Measurements from ENCODE around the gene COMMD6. TPM values are rescaled to one million over a fixed set of nuclear protein-coding genes. Genes with fewer than 3 reads are reported as not detected.

Gene COMMD6
- total and polyA plus RNA-seq, 2 experiments from 2014 or later, result 34.9 to 339 TPM

DNA sequence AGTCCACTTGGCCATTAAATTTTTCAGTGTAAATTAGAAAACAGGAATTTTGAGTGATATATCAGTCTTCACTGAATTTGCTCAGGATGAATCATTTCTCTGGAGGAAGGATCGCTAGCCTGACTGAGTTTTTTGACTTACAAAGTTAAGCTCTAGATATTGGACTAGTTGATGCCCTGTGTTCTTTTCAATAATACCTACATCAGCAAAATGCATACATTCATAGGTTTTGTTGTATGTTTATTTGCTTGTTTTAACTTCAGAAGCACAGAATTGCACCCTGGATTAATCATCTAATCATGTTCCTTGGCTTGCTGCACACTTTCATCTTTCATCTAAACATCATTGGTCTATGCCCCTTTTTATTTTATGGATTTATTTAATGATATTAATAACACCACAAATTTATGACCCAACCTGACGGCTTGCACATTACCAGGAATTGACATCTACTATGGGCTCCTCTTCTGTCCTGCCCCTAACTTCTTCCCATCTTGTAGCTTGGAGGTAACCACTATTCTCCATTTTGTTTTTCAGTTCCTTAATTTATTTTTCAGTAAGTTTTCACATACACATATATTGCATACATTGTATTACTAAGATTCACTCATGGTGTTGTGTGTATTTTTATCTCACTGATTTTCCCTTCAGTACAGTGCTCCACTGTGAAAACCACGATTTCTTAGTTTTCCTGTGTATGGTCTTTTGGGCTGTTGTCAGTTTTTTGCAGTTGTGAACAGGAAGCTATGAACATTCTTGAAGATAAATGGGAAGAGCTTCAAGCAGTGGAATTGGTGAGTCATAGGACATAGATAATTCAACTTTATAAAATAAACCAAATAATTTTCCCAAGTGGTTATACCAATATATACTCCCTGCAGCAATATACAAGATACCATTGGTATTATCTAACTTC is 23.3 kb downstream of the COMMD6 start (continued):
- TF ChIP-seq, protein P1, sequence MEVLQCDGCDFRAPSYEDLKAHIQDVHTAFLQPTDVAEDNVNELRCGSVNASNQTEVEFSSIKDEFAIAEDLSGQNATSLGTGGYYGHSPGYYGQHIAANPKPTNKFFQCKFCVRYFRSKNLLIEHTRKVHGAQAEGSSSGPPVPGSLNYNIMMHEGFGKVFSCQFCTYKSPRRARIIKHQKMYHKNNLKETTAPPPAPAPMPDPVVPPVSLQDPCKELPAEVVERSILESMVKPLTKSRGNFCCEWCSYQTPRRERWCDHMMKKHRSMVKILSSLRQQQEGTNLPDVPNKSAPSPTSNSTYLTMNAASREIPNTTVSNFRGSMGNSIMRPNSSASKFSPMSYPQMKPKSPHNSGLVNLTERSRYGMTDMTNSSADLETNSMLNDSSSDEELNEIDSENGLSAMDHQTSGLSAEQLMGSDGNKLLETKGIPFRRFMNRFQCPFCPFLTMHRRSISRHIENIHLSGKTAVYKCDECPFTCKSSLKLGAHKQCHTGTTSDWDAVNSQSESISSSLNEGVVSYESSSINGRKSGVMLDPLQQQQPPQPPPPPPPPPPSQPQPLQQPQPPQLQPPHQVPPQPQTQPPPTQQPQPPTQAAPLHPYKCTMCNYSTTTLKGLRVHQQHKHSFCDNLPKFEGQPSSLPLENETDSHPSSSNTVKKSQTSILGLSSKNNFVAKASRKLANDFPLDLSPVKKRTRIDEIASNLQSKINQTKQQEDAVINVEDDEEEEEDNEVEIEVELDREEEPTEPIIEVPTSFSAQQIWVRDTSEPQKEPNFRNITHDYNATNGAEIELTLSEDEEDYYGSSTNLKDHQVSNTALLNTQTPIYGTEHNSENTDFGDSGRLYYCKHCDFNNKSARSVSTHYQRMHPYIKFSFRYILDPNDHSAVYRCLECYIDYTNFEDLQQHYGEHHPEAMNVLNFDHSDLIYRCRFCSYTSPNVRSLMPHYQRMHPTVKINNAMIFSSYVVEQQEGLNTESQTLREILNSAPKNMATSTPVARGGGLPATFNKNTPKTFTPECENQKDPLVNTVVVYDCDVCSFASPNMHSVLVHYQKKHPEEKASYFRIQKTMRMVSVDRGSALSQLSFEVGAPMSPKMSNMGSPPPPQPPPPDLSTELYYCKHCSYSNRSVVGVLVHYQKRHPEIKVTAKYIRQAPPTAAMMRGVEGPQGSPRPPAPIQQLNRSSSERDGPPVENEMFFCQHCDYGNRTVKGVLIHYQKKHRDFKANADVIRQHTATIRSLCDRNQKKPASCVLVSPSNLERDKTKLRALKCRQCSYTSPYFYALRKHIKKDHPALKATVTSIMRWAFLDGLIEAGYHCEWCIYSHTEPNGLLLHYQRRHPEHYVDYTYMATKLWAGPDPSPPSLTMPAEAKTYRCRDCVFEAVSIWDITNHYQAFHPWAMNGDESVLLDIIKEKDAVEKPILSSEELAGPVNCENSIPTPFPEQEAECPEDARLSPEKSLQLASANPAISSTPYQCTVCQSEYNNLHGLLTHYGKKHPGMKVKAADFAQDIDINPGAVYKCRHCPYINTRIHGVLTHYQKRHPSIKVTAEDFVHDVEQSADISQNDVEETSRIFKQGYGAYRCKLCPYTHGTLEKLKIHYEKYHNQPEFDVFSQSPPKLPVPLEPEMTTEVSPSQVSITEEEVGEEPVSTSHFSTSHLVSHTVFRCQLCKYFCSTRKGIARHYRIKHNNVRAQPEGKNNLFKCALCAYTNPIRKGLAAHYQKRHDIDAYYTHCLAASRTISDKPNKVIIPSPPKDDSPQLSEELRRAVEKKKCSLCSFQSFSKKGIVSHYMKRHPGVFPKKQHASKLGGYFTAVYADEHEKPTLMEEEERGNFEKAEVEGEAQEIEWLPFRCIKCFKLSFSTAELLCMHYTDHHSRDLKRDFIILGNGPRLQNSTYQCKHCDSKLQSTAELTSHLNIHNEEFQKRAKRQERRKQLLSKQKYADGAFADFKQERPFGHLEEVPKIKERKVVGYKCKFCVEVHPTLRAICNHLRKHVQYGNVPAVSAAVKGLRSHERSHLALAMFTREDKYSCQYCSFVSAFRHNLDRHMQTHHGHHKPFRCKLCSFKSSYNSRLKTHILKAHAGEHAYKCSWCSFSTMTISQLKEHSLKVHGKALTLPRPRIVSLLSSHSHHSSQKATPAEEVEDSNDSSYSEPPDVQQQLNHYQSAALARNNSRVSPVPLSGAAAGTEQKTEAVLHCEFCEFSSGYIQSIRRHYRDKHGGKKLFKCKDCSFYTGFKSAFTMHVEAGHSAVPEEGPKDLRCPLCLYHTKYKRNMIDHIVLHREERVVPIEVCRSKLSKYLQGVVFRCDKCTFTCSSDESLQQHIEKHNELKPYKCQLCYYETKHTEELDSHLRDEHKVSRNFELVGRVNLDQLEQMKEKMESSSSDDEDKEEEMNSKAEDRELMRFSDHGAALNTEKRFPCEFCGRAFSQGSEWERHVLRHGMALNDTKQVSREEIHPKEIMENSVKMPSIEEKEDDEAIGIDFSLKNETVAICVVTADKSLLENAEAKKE (CRISPR knock-in tag; IDR thresholded peaks at IDR 0.05), result no peak
- no peak for TF ChIP-seq POLR2AphosphoS5 (IDR thresholded peaks at IDR 0.05; ENCODE audit: low read depth)

DNA sequence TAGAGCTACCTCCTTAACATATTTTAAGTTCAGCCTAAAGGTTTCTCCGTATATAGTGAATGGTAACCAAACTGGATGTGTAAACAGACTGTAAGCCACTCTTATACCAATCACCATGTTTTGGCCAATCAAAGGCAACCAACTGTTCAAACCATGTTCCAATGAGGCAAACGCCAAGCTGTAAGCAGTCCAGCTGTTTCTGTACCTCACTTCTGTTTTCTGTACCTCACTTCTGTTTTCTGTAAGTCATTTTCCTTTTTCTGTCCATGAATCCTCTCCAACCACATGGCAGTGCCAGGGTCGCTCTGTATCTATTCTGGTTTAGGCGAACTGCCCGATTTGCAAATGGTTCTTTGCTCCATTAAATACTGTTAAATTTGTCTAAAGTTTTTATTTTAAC is 24.4 kb downstream of the COMMD6 start:
- Histone ChIP-seq H3K9me2 (ENCODE audit: insufficient read depth) (0 out of 2 replicates have a peak, but pooled peaks cover 3% of the 10 kb centered on the region), H3K4me1 (ENCODE audit: insufficient read depth) (no peaks in the 10 kb centered on the region), H3F3A (replicated peaks; ENCODE audit: low read depth) (no peaks in the 10 kb centered on the region), H4K20me1 (replicated peaks; ENCODE audit: insufficient read depth) (no peaks in the 10 kb centered on the region), H3K4me2 (no peak overlapping the region), H3K27ac (ENCODE audit: low read depth) (no peak overlapping the region), H3K36me3 (ENCODE audit: insufficient read depth) (no peaks in the 10 kb centered on the region), H3K79me2 (replicated peaks; ENCODE audit: insufficient read depth) (no peaks in the 10 kb centered on the region), H2AFZ (peak overlapping the region; percentile 16; the same call in 1 of the 2 replicates), H3K27me3 (ENCODE audit: insufficient read depth) (no peaks in the 10 kb centered on the region), H3K4me3 (no peak overlapping the region)
- no peak for ATAC-seq
- TF ChIP-seq POLR2AphosphoS5 (IDR thresholded peaks at IDR 0.05; ENCODE audit: low read depth) (no peak), STAT1 (IDR thresholded peaks at IDR 0.05; ENCODE audit: unreplicated experiment) (no peak), EZH2 (IDR thresholded peaks at IDR 0.05; ENCODE audit: low read depth, unreplicated experiment) (no peak), CREB1 (CRISPR knock-in tag; IDR thresholded peaks at IDR 0.05; ENCODE audit: low read depth) (no peak)
- TF ChIP-seq, protein P2, sequence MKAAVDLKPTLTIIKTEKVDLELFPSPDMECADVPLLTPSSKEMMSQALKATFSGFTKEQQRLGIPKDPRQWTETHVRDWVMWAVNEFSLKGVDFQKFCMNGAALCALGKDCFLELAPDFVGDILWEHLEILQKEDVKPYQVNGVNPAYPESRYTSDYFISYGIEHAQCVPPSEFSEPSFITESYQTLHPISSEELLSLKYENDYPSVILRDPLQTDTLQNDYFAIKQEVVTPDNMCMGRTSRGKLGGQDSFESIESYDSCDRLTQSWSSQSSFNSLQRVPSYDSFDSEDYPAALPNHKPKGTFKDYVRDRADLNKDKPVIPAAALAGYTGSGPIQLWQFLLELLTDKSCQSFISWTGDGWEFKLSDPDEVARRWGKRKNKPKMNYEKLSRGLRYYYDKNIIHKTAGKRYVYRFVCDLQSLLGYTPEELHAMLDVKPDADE (IDR thresholded peaks at IDR 0.05), result no peak
- TF ChIP-seq, protein P3, sequence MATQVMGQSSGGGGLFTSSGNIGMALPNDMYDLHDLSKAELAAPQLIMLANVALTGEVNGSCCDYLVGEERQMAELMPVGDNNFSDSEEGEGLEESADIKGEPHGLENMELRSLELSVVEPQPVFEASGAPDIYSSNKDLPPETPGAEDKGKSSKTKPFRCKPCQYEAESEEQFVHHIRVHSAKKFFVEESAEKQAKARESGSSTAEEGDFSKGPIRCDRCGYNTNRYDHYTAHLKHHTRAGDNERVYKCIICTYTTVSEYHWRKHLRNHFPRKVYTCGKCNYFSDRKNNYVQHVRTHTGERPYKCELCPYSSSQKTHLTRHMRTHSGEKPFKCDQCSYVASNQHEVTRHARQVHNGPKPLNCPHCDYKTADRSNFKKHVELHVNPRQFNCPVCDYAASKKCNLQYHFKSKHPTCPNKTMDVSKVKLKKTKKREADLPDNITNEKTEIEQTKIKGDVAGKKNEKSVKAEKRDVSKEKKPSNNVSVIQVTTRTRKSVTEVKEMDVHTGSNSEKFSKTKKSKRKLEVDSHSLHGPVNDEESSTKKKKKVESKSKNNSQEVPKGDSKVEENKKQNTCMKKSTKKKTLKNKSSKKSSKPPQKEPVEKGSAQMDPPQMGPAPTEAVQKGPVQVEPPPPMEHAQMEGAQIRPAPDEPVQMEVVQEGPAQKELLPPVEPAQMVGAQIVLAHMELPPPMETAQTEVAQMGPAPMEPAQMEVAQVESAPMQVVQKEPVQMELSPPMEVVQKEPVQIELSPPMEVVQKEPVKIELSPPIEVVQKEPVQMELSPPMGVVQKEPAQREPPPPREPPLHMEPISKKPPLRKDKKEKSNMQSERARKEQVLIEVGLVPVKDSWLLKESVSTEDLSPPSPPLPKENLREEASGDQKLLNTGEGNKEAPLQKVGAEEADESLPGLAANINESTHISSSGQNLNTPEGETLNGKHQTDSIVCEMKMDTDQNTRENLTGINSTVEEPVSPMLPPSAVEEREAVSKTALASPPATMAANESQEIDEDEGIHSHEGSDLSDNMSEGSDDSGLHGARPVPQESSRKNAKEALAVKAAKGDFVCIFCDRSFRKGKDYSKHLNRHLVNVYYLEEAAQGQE (IDR thresholded peaks at IDR 0.05; ENCODE audit: unreplicated experiment), result no peak
- Mint-ChIP-seq H3K27ac (no peak overlapping the region), H3K4me1 (no peaks in the 10 kb centered on the region), H3K27me3 (ENCODE audit: insufficient read depth, low read depth, poor library complexity) (no peaks in the 10 kb centered on the region), H3K36me3 (ENCODE audit: low read depth) (peaks cover 7% of the 10 kb centered on the region; the same call in 1 of the 3 replicates), H3K4me3 (no peak overlapping the region), H3K9me3 (peaks cover 7% of the 10 kb centered on the region)
- no peak for DNase-seq (ENCODE audit: low spot score)
